ENCODE data around the gene MDM2.

DNA sequence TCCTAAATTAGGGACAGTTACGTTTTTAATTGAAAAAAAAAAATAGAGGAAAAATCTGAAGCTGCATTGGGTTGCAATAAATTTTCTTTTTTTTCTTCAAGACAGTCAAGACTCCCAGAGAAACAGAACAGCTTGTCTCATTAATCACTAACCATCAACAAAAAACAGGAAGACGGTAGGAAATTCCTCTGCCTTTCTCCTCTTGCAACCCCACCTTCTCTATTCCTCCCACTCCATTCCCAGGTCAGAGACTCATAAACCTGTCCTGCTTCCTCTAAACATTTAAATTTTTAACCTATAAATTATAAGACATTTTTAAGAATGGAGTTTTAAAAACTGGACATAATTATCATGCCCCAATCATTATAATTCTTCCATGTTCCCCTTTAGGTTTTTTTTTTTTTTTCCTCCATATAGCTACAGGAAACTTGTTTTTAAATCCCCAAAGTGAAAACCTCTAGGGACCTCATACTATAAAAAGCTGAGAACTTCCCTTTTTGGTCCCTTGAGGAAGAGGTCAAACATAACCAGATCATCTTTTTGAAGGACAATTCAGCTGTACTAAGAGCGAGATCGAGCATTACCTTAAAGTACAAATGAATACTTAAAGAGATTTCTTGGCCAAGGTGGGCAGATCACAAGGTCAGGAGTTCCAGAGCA is 89.0 kb downstream of the MDM2 start:
- TF ChIP-seq, protein P1, sequence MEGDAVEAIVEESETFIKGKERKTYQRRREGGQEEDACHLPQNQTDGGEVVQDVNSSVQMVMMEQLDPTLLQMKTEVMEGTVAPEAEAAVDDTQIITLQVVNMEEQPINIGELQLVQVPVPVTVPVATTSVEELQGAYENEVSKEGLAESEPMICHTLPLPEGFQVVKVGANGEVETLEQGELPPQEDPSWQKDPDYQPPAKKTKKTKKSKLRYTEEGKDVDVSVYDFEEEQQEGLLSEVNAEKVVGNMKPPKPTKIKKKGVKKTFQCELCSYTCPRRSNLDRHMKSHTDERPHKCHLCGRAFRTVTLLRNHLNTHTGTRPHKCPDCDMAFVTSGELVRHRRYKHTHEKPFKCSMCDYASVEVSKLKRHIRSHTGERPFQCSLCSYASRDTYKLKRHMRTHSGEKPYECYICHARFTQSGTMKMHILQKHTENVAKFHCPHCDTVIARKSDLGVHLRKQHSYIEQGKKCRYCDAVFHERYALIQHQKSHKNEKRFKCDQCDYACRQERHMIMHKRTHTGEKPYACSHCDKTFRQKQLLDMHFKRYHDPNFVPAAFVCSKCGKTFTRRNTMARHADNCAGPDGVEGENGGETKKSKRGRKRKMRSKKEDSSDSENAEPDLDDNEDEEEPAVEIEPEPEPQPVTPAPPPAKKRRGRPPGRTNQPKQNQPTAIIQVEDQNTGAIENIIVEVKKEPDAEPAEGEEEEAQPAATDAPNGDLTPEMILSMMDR (IDR thresholded peaks at IDR 0.05) = no peak
- TF ChIP-seq, protein P2, sequence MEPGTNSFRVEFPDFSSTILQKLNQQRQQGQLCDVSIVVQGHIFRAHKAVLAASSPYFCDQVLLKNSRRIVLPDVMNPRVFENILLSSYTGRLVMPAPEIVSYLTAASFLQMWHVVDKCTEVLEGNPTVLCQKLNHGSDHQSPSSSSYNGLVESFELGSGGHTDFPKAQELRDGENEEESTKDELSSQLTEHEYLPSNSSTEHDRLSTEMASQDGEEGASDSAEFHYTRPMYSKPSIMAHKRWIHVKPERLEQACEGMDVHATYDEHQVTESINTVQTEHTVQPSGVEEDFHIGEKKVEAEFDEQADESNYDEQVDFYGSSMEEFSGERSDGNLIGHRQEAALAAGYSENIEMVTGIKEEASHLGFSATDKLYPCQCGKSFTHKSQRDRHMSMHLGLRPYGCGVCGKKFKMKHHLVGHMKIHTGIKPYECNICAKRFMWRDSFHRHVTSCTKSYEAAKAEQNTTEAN (CRISPR knock-in tag; IDR thresholded peaks at IDR 0.05) = no peak
- TF ChIP-seq TP53 (CRISPR knock-in tag; IDR thresholded peaks at IDR 0.05) (no peak), ESRRA (CRISPR knock-in tag; IDR thresholded peaks at IDR 0.05; ENCODE audit: borderline replicate concordance) (no peak), MXD4 (CRISPR knock-in tag; IDR thresholded peaks at IDR 0.05; ENCODE audit: borderline replicate concordance) (no peak), ZNF263 (CRISPR knock-in tag; IDR thresholded peaks at IDR 0.05; ENCODE audit: low read depth) (no peak), JUN (CRISPR knock-in tag; IDR thresholded peaks at IDR 0.05) (no peak), NR3C1 (CRISPR knock-in tag; conservative IDR thresholded peaks at IDR 0.05; ENCODE audit: low read depth) (no peak), NFE2L1 (CRISPR knock-in tag; IDR thresholded peaks at IDR 0.05) (no peak)
- TF ChIP-seq, protein P3, sequence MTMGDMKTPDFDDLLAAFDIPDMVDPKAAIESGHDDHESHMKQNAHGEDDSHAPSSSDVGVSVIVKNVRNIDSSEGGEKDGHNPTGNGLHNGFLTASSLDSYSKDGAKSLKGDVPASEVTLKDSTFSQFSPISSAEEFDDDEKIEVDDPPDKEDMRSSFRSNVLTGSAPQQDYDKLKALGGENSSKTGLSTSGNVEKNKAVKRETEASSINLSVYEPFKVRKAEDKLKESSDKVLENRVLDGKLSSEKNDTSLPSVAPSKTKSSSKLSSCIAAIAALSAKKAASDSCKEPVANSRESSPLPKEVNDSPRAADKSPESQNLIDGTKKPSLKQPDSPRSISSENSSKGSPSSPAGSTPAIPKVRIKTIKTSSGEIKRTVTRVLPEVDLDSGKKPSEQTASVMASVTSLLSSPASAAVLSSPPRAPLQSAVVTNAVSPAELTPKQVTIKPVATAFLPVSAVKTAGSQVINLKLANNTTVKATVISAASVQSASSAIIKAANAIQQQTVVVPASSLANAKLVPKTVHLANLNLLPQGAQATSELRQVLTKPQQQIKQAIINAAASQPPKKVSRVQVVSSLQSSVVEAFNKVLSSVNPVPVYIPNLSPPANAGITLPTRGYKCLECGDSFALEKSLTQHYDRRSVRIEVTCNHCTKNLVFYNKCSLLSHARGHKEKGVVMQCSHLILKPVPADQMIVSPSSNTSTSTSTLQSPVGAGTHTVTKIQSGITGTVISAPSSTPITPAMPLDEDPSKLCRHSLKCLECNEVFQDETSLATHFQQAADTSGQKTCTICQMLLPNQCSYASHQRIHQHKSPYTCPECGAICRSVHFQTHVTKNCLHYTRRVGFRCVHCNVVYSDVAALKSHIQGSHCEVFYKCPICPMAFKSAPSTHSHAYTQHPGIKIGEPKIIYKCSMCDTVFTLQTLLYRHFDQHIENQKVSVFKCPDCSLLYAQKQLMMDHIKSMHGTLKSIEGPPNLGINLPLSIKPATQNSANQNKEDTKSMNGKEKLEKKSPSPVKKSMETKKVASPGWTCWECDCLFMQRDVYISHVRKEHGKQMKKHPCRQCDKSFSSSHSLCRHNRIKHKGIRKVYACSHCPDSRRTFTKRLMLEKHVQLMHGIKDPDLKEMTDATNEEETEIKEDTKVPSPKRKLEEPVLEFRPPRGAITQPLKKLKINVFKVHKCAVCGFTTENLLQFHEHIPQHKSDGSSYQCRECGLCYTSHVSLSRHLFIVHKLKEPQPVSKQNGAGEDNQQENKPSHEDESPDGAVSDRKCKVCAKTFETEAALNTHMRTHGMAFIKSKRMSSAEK (CRISPR knock-in tag; IDR thresholded peaks at IDR 0.05; ENCODE audit: borderline replicate concordance) = no peak
